Loucy (cell line): ENCODE data around the gene ZDHHC12.

Experiments used
- CTCF ChIP-seq: fragments of 200-600 bp; sonication (generic); conservative IDR thresholded peaks from 2 replicates; pipeline ENCODE4 v1.5.1; 2014; ENCODE audit warnings: mild to moderate bottlenecking, antibody characterized with exemption, low read length
- EZH2phosphoT487 ChIP-seq: fragments of 200-600 bp; IDR thresholded peaks from 2 replicates; pipeline ENCODE4 v1.6.1; 2018; ENCODE audit warnings: antibody characterized with exemption, mild to moderate bottlenecking, moderate library complexity, borderline replicate concordance

DNA sequence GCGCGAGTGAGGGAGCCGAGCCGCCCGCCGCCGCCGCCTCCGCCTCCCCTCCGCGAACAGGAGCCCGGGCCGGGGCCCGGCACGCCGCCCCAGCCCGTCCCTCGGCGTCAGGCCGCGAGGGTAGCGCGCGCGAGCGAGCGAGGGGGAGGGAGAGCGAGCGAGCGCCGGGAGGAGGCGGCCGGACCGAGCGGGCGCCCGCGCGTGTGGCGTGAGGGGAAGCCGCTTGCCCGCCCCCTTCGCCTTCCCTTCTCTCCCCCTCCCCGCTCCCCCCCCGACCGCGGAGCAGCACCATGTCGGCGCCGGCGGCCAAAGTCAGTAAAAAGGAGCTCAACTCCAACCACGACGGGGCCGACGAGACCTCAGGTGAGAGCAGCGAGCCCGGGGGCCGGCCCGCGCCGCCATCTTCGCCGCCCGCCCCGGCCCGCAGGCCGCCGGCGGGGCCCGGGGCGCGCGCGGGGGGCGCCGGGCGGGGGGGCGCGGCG is 34.6 kb downstream of the ZDHHC12 start:
- TF ChIP-seq EZH2phosphoT487 (no peak), CTCF (no peak)
